ENCODE data around the gene NOS3. TPM values are rescaled to one million over a fixed set of nuclear protein-coding genes. Genes with fewer than 3 reads are reported as not detected.
A peak's percentile ranks its signal among the peaks of the same experiment; 100 is the strongest.

Gene NOS3
- total and polyA plus RNA-seq, 9 of the 15 experiments (the other 6 are each of a cell fraction or from before 2014, with no cell fraction given) = 1.1 to 121 (median 23.6) TPM

- TF ChIP-seq SAFB2 (IDR thresholded peaks at IDR 0.05; ENCODE audit: borderline replicate concordance, low read depth, low read length, severe bottlenecking) (no peak), ATF1 (CRISPR knock-in tag; IDR thresholded peaks at IDR 0.05) (no peak), ATF1 (tag; IDR thresholded peaks at IDR 0.05) (peak; percentile 96), SRF (CRISPR knock-in tag; IDR thresholded peaks at IDR 0.05) (peak in 1 of 2 experiments; percentile 94; a peak in 2 of 4 replicates), KDM5B (IDR thresholded peaks at IDR 0.05; ENCODE audit: insufficient replicate concordance, low read depth, low read length) (peak; percentile 84), ERF (CRISPR knock-in tag; IDR thresholded peaks at IDR 0.05) (peak; percentile 67; the same call in 1 of the 2 replicates), JUN (IDR thresholded peaks at IDR 0.05; ENCODE audit: borderline replicate concordance, low read depth, low read length) (peak; percentile 73; the same call in 1 of the 2 replicates), JUN (CRISPR knock-in tag; IDR thresholded peaks at IDR 0.05; ENCODE audit: borderline replicate concordance) (no peak), ZNF766 (CRISPR knock-in tag; conservative IDR thresholded peaks at IDR 0.05) (peak; percentile 97), CHD4 (IDR thresholded peaks at IDR 0.05; ENCODE audit: insufficient read depth, insufficient replicate concordance, low read depth, low read length, poor library complexity, severe bottlenecking) (no peak), TCF3 (CRISPR knock-in tag; IDR thresholded peaks at IDR 0.05) (0 out of 2 replicates have a peak, but pooled peaks have one; percentile 7), HOXB6 (CRISPR knock-in tag; IDR thresholded peaks at IDR 0.05; ENCODE audit: borderline replicate concordance) (peak; percentile 12; the same call in 1 of the 2 replicates), MTA1 (IDR thresholded peaks at IDR 0.05; ENCODE audit: borderline replicate concordance) (peak; percentile 76; the same call in 1 of the 2 replicates), HDAC1 (IDR thresholded peaks at IDR 0.05) (peak in 1 of 2 experiments; percentile 92; a peak in 2 of 4 replicates), SOX6 (IDR thresholded peaks at IDR 0.05) (peak; percentile 49; the same call in 1 of the 2 replicates), TFAP4 (CRISPR knock-in tag; IDR thresholded peaks at IDR 0.05; ENCODE audit: borderline replicate concordance) (peak; percentile 99), ZNF311 (CRISPR knock-in tag; IDR thresholded peaks at IDR 0.05) (no peak), ZNF507 (tag; conservative IDR thresholded peaks at IDR 0.05) (no peak), THAP12 (CRISPR knock-in tag; IDR thresholded peaks at IDR 0.05) (peak; percentile 75; the same call in 1 of the 2 replicates), IRF9 (tag; IDR thresholded peaks at IDR 0.05) (no peak), CBFA2T3 (IDR thresholded peaks at IDR 0.05) (peak; percentile 38; the same call in 1 of the 2 replicates), XRCC5 (IDR thresholded peaks at IDR 0.05; ENCODE audit: low read depth, low read length) (peak; percentile 2; the same call in 1 of the 2 replicates), ELF1 (tag; IDR thresholded peaks at IDR 0.05) (peak; percentile 97)
These were observed 67.4 kb downstream of the NOS3 start (continued) for GRCh38 chr7:151057989-151058780.

All from K562 (cell line).